Measurements from ENCODE around the gene FTCDNL1. TPM values are rescaled to one million over a fixed set of nuclear protein-coding genes. Genes with fewer than 3 reads are reported as not detected.

The FTCDNL1 gene
- total RNA-seq, 1 donor = 1.7 TPM

GRCh38 chr2:199814817-199815211 is 36.2 kb downstream of the FTCDNL1 start:
- Histone ChIP-seq H3K4me1 (ENCODE audit: insufficient read depth, low read length) (peaks cover 22% of the 10 kb centered on the region), H3K9me3 (ENCODE audit: low read depth, low read length) (no peaks in the 10 kb centered on the region), H3K4me3 (ENCODE audit: low read length) (no peak overlapping the region), H3K27me3 (ENCODE audit: insufficient read depth, low read length) (no peaks in the 10 kb centered on the region)

GRCh38 chr2:199814101-199814816 is 36.7 kb downstream of the FTCDNL1 start:
- Histone ChIP-seq H3K27me3 (ENCODE audit: insufficient read depth, low read length) (no peaks in the 10 kb centered on the region), H3K4me1 (ENCODE audit: insufficient read depth, low read length) (peaks cover 17% of the 10 kb centered on the region), H3K9me3 (ENCODE audit: low read depth, low read length) (no peaks in the 10 kb centered on the region), H3K4me3 (ENCODE audit: low read length) (no peak overlapping the region)

GRCh38 chr2:199812493-199812892 is 38.5 kb downstream of the FTCDNL1 start:
- H3K27me3 ChIP-seq (ENCODE audit: insufficient read depth, low read length) = no peaks in the 10 kb centered on the region

GRCh38 chr2:199811346-199811745 is 39.6 kb downstream of the FTCDNL1 start:
- H3K9me3 ChIP-seq (ENCODE audit: low read depth, low read length) = no peaks in the 10 kb centered on the region
- no peak overlapping the region for H3K4me3 ChIP-seq (ENCODE audit: low read length)
- no peaks in the 10 kb centered on the region for H3K27me3 ChIP-seq (ENCODE audit: insufficient read depth, low read length)

More at GRCh38 chr2:199812493-199812892, 38.5 kb downstream of the FTCDNL1 start:
- peaks cover under 1% of the 10 kb centered on the region for H3K4me1 ChIP-seq (ENCODE audit: insufficient read depth, low read length)
- no peak overlapping the region for H3K4me3 ChIP-seq (ENCODE audit: low read length)
- no peaks in the 10 kb centered on the region for H3K9me3 ChIP-seq (ENCODE audit: low read depth, low read length)

GRCh38 chr2:199810422-199811171 is 40.4 kb downstream of the FTCDNL1 start:
- Histone ChIP-seq H3K9me3 (ENCODE audit: low read depth, low read length) (no peaks in the 10 kb centered on the region), H3K4me1 (ENCODE audit: insufficient read depth, low read length) (no peaks in the 10 kb centered on the region), H3K27me3 (ENCODE audit: insufficient read depth, low read length) (no peaks in the 10 kb centered on the region), H3K4me3 (ENCODE audit: low read length) (no peak overlapping the region)

More at GRCh38 chr2:199811346-199811745, 39.6 kb downstream of the FTCDNL1 start:
- no peaks in the 10 kb centered on the region for H3K4me1 ChIP-seq (ENCODE audit: insufficient read depth, low read length)

GRCh38 chr2:199807966-199808365 is 43.0 kb downstream of the FTCDNL1 start:
- Histone ChIP-seq H3K27me3 (ENCODE audit: insufficient read depth, low read length) (no peaks in the 10 kb centered on the region), H3K9me3 (ENCODE audit: low read depth, low read length) (no peaks in the 10 kb centered on the region), H3K4me1 (ENCODE audit: insufficient read depth, low read length) (no peaks in the 10 kb centered on the region), H3K4me3 (ENCODE audit: low read length) (no peak overlapping the region)

- Histone ChIP-seq H3K4me1 (ENCODE audit: insufficient read depth, low read length) (no peaks in the 10 kb centered on the region), H3K4me3 (ENCODE audit: low read length) (no peak overlapping the region), H3K9me3 (ENCODE audit: low read depth, low read length) (no peaks in the 10 kb centered on the region), H3K27me3 (ENCODE audit: insufficient read depth, low read length) (no peaks in the 10 kb centered on the region)
Observed at GRCh38 chr2:199806179-199806578, 44.8 kb downstream of the FTCDNL1 start.

GRCh38 chr2:199804831-199805230 is 46.2 kb downstream of the FTCDNL1 start:
- Histone ChIP-seq H3K4me3 (ENCODE audit: low read length) (no peak overlapping the region), H3K27me3 (ENCODE audit: insufficient read depth, low read length) (no peaks in the 10 kb centered on the region), H3K4me1 (ENCODE audit: insufficient read depth, low read length) (no peaks in the 10 kb centered on the region), H3K9me3 (ENCODE audit: low read depth, low read length) (no peaks in the 10 kb centered on the region)

- Histone ChIP-seq H3K4me1 (ENCODE audit: insufficient read depth, low read length) (no peaks in the 10 kb centered on the region), H3K9me3 (ENCODE audit: low read depth, low read length) (no peaks in the 10 kb centered on the region), H3K4me3 (ENCODE audit: low read length) (no peak overlapping the region), H3K27me3 (ENCODE audit: insufficient read depth, low read length) (no peaks in the 10 kb centered on the region)
Observed at GRCh38 chr2:199798831-199799580, 52.0 kb downstream of the FTCDNL1 start.

- H3K9me3 ChIP-seq (ENCODE audit: low read depth, low read length) = no peaks in the 10 kb centered on the region
- H3K4me1 ChIP-seq (ENCODE audit: insufficient read depth, low read length) = no peaks in the 10 kb centered on the region
- no peaks in the 10 kb centered on the region for H3K27me3 ChIP-seq (ENCODE audit: insufficient read depth, low read length)
Observed at GRCh38 chr2:199797431-199798403, 53.3 kb downstream of the FTCDNL1 start.

GRCh38 chr2:199792381-199792780 is 58.6 kb downstream of the FTCDNL1 start:
- no peak overlapping the region for H3K4me3 ChIP-seq (ENCODE audit: low read length)
- H3K9me3 ChIP-seq (ENCODE audit: low read depth, low read length) = no peaks in the 10 kb centered on the region
- no peaks in the 10 kb centered on the region for H3K27me3 ChIP-seq (ENCODE audit: insufficient read depth, low read length)
- H3K4me1 ChIP-seq (ENCODE audit: insufficient read depth, low read length) = no peaks in the 10 kb centered on the region

More at GRCh38 chr2:199797431-199798403, 53.3 kb downstream of the FTCDNL1 start:
- H3K4me3 ChIP-seq (ENCODE audit: low read length) = no peak overlapping the region

GRCh38 chr2:199791326-199791725 is 59.7 kb downstream of the FTCDNL1 start:
- no peak overlapping the region for H3K4me3 ChIP-seq (ENCODE audit: low read length)
- no peaks in the 10 kb centered on the region for H3K27me3 ChIP-seq (ENCODE audit: insufficient read depth, low read length)
- H3K4me1 ChIP-seq (ENCODE audit: insufficient read depth, low read length) = no peaks in the 10 kb centered on the region
- no peaks in the 10 kb centered on the region for H3K9me3 ChIP-seq (ENCODE audit: low read depth, low read length)

GRCh38 chr2:199784512-199784911 is 66.5 kb downstream of the FTCDNL1 start:
- Histone ChIP-seq H3K4me3 (ENCODE audit: low read length) (no peak overlapping the region), H3K9me3 (ENCODE audit: low read depth, low read length) (no peaks in the 10 kb centered on the region), H3K4me1 (ENCODE audit: insufficient read depth, low read length) (no peaks in the 10 kb centered on the region), H3K27me3 (ENCODE audit: insufficient read depth, low read length) (no peaks in the 10 kb centered on the region)

- H3K4me3 ChIP-seq (ENCODE audit: low read length) = no peak overlapping the region
- no peaks in the 10 kb centered on the region for H3K4me1 ChIP-seq (ENCODE audit: insufficient read depth, low read length)
- H3K27me3 ChIP-seq (ENCODE audit: insufficient read depth, low read length) = no peaks in the 10 kb centered on the region
- H3K9me3 ChIP-seq (ENCODE audit: low read depth, low read length) = no peaks in the 10 kb centered on the region
Observed at GRCh38 chr2:199779589-199779988, 71.4 kb downstream of the FTCDNL1 start.

Measured in mononuclear cell (primary cell).